ENCODE data around the gene ANKRD62.
"Not testable (repeated sequence)": the region's sequence is repeated elsewhere in the genome, so short reads cannot be mapped to it uniquely, and the experiment has no call there.

ANKRD62 gene

GRCh38 chr18:12064086-12064763, 29.4 kb upstream of the ANKRD62 start:
- in situ Hi-C loops (cut with MboI; ENCODE audit: low sequenced_read_pairs) = no loop called here

GRCh38 chr18:12065397-12065796, 28.2 kb upstream of the ANKRD62 start:
- in situ Hi-C loops (cut with MboI; ENCODE audit: low sequenced_read_pairs) = no loop called here

DNA sequence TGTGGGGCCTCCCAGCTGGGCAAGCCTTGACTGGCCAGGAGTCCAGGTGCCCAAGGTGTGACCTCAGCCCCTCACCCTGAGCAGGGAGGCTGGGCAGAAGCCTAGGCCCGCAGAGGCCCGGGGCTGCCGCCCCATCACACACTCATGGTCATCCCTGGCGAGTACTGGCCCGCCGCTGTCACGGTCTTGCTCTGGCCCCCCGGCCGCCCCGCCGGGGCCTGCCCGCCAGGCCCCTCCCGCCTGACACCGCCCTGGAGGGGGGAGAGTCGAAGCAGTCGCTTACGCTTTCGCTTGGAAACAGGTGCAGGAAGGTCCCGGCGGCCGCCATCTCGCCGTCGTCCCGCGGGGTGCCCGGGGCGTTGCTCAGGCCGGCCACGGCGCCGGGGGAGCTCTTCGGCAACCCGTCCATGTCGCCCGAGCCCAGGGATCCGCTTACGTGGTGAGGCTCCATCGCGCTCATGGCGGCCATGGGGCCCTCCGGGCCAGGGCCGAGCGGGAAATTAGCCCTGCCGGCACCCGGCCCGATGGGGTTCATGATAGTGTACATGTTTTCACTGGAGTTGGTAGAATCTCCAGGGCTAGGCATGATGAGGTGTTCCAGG, 26.6 kb upstream of the ANKRD62 start:
- in situ Hi-C loops (cut with MboI; ENCODE audit: low sequenced_read_pairs) = no loop called here

GRCh38 chr18:12067671-12068070, 26.0 kb upstream of the ANKRD62 start:
- in situ Hi-C loops (cut with MboI; ENCODE audit: low sequenced_read_pairs) = no loop called here

DNA sequence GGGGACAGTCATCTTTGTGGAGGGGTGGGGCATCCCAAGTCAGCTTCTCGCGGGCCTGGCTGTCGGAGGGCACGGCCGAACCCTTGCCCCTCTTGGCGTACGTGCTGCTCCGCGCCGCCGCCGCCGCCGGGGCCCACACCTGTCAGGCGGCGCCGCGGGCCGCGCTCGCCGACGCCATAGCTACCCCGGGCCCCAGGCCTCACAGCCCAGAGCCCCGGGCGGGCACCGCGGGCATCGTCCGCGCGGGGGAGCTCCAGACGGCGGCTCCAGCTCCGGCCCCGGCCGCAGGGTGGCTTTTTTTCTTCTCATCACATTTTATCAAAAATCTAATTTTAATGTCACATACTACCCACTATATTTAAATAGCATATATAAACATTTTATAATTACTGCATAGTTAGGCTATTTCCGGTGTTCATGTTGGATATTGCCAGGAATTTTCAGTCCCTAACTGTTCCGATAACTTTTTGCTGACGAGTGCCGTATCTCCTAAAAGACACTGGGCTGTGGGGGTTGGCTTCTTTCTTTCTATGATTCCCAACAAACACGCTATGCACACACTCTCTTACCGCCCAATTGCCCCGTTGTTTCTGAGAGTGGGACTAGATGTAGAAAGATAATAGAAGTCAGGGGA, 25.2 kb upstream of the ANKRD62 start:
- in situ Hi-C loops (cut with MboI; ENCODE audit: low sequenced_read_pairs) = not testable (repeated sequence)

DNA sequence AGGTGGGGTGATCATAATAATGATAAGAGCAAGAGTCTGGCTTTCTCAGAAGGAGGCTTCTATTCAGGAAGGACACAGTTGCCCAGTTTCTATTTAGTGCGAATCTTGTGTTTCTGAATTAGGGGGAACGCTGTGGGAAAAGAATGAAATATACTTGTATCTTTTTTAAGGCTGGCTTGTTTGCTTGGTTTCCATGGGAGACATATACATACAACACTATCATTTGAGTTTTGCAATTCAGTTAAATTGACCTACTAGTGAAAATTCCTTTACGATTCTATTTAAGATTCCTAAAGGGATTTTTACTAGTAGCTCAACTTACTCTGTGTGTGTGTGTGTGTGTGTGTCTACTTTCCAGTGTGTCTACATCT, 24.7 kb upstream of the ANKRD62 start:
- in situ Hi-C loops (cut with MboI; ENCODE audit: low sequenced_read_pairs) = no loop called here

DNA sequence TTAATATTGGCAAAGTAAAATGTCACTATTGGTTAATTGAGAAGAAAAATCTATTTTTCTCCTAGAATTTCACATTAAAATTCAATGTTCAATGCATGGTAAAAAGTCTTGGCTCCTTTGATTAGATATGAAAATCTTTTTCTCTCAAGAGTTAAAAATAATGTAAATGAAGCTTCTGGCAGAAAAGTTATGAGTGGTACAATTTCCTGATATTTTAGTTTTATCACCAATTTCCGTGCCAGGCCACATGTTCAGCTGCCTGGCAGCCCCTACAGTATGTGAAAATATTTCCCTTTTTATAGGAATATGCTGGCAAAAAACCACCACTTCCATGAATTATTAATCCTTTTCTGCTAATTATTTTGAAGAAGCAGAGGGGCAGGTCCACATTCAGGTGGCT, 22.6 kb upstream of the ANKRD62 start:
- in situ Hi-C loops (cut with MboI; ENCODE audit: low sequenced_read_pairs) = not testable (repeated sequence)

GRCh38 chr18:12072996-12073395, 20.6 kb upstream of the ANKRD62 start:
- in situ Hi-C loops (cut with MboI; ENCODE audit: low sequenced_read_pairs) = no loop called here

DNA sequence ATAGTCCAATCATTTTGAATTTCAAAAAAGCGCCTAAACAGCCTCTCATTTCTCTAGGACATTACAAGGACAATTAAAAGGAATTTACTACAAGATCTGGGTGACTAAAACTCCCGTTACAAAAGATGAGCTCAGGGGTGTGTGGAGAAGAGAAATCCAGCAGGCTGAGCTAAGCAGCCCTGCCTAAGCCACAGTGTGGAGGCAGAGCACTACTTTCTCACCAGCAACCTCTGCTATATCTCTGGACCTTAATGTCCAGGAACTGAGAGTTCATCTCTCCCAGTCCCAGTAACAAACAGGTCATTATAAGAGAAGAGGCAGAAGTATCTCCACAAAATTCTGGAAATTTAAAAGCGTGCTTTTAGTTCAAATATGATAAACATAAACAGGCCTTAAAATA, 18.9 kb upstream of the ANKRD62 start:
- in situ Hi-C loops (cut with MboI; ENCODE audit: low sequenced_read_pairs) = no loop called here

- in situ Hi-C loops (cut with MboI; ENCODE audit: low sequenced_read_pairs) = no loop called here
These were observed 17.1 kb upstream of the ANKRD62 start for GRCh38 chr18:12076424-12077140.

GRCh38 chr18:12077994-12078393, 15.6 kb upstream of the ANKRD62 start:
- in situ Hi-C loops (cut with MboI; ENCODE audit: low sequenced_read_pairs) = not testable (repeated sequence)

- in situ Hi-C loops (cut with MboI; ENCODE audit: low sequenced_read_pairs) = no loop called here
These were observed 14.0 kb upstream of the ANKRD62 start for GRCh38 chr18:12079491-12080237.

DNA sequence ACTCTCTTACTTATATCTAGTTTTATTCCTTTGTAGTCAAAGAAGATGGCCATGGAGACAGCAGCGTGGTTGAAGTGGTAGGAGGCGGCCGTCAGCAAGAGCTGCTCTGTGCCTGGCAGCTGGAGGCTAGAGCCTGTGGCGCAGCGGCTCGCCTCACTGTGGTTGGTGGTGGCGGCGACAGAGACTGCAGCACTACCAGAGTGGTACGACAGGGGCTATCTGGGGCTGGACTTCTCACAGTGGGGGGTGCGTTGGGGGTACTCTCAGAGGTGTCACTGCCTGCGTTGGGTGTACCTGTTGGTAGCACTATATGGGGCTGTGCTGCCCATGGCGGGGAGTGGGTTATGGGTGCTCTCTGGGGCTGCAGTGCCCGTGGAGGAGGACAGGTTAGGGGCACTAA, 8.5 kb upstream of the ANKRD62 start:
- in situ Hi-C loops (cut with MboI; ENCODE audit: low sequenced_read_pairs) = no loop called here

DNA sequence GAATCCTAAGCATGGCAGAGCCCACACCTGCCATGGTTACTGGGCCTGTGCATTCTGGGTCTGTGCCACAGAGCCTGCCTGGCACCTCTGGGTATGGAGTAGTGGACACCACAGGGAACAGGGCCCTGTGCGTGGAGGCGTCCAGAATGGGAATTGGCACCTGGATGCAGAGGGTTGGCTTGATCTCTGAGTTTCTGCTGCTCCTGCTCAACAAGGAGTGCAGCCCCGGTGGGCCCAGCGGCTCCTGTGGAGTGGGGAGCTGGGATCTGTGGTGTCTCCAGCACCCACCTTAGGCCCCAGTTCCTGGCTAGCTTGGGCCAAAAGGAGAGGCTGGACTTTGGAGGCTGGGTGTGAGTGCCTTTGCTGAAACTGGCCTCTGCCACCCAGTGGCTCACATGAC, 7.9 kb upstream of the ANKRD62 start:
- in situ Hi-C loops (cut with MboI; ENCODE audit: low sequenced_read_pairs) = no loop called here

DNA sequence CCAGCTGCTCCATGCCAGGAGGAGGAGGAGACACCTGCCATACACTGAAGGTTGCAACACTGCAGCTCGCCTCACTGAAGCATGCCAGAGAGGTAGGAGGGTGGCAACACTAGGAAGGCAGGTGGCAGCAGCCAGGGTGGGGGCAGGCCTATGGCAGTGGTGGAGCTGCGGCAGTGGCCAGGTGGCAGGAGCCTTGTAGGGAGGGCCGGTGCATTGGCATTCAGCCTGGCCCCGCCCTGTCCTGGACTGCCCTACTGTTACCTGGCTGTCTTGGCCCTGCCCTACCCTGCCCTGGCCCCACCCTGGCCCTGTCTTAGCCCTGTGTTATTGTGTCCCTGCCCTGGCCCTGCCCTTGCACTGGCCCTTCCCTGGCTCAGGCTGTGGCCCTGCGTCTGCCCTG, 7.4 kb upstream of the ANKRD62 start:
- in situ Hi-C loops (cut with MboI; ENCODE audit: low sequenced_read_pairs) = no loop called here

- in situ Hi-C loops (cut with MboI; ENCODE audit: low sequenced_read_pairs) = no loop called here
These were observed 6.8 kb upstream of the ANKRD62 start for GRCh38 chr18:12086677-12087470.

DNA sequence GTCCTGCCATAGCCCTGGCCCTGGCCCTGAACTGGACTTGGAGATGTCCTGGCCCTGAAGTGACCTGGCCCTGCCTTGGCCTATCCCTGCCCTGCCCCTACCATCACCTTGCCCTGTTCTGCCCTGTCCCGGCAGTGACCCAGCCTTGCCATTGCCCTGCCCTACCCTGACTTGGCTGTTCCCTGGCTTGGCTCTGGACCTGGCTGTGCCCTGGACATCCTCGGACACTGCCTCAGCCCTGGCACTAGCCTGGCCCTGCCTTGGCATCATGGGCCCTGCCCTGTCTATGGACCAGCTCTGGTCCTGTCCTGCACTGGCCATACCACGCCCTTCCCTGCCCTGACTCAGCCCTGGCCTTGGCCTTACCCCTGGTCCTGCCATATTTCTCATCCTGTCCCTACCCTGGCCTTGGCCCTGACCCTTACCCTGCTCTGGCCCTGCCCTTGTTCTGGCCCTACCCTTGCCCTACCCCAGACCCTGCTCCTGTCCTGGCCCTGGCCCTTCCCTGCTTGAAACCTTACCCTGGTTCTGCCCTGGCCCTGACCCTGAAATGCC, 6.1 kb upstream of the ANKRD62 start:
- in situ Hi-C loops (cut with MboI; ENCODE audit: low sequenced_read_pairs) = no loop called here

DNA sequence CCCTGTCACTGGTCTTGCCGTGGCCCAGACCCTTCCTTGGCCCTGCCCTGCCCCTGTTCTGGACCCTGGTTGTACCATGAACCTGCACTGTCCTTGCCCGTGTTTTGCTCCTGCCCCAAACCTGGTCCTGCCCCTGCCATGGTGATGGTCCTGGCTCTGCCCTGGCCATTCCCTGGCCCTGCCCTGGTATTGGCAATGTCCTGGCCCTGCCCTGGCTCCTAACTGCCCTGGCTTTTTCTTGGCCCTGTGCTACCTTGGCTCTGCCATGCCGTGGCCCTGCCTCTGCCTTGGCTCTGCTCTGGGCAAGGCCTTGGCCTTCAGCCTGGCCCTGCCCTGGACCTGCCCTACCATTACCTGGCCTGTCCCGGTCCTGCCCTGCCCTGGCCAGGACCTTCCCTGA, 5.5 kb upstream of the ANKRD62 start:
- in situ Hi-C loops (cut with MboI; ENCODE audit: low sequenced_read_pairs) = no loop called here

GRCh38 chr18:12088731-12089375, 4.8 kb upstream of the ANKRD62 start:
- in situ Hi-C loops (cut with MboI; ENCODE audit: low sequenced_read_pairs) = no loop called here

All from HL-60/S4 treated with retinoic acid at 250 ng/mL for 4 days and 3 days (cell line).